ENCODE results near the gene STK17A.
"Not testable (repeated sequence)": the region's sequence is repeated elsewhere in the genome, so short reads cannot be mapped to it uniquely, and the experiment has no call there.

The STK17A gene

DNA sequence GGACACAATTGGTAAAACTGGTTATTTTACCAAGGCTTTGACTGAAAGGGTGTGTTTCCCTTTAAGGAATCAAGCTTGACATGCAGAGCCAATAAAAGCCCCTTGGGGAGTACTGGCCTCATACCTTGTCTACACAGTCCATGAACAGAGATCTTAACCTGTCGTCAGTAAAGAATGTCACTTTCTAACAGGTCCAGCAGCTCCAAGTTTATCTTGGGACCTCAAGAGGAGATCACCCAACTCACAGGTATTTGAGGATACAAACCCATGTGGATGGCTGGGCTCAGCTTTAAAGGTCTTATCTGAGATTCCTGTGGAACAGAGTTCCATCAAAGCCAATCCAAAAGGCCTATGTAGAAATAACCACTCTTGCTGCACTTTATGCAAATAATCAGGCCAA is 85.1 kb downstream of the STK17A start:
- DNase-seq (ENCODE audit: insufficient read length, low spot score) (no peak), FAIRE-seq (no peak)
- TF ChIP-seq, protein P1, sequence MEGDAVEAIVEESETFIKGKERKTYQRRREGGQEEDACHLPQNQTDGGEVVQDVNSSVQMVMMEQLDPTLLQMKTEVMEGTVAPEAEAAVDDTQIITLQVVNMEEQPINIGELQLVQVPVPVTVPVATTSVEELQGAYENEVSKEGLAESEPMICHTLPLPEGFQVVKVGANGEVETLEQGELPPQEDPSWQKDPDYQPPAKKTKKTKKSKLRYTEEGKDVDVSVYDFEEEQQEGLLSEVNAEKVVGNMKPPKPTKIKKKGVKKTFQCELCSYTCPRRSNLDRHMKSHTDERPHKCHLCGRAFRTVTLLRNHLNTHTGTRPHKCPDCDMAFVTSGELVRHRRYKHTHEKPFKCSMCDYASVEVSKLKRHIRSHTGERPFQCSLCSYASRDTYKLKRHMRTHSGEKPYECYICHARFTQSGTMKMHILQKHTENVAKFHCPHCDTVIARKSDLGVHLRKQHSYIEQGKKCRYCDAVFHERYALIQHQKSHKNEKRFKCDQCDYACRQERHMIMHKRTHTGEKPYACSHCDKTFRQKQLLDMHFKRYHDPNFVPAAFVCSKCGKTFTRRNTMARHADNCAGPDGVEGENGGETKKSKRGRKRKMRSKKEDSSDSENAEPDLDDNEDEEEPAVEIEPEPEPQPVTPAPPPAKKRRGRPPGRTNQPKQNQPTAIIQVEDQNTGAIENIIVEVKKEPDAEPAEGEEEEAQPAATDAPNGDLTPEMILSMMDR (IDR thresholded peaks at IDR 0.05; ENCODE audit: insufficient read depth, missing control alignments), result no peak

DNA sequence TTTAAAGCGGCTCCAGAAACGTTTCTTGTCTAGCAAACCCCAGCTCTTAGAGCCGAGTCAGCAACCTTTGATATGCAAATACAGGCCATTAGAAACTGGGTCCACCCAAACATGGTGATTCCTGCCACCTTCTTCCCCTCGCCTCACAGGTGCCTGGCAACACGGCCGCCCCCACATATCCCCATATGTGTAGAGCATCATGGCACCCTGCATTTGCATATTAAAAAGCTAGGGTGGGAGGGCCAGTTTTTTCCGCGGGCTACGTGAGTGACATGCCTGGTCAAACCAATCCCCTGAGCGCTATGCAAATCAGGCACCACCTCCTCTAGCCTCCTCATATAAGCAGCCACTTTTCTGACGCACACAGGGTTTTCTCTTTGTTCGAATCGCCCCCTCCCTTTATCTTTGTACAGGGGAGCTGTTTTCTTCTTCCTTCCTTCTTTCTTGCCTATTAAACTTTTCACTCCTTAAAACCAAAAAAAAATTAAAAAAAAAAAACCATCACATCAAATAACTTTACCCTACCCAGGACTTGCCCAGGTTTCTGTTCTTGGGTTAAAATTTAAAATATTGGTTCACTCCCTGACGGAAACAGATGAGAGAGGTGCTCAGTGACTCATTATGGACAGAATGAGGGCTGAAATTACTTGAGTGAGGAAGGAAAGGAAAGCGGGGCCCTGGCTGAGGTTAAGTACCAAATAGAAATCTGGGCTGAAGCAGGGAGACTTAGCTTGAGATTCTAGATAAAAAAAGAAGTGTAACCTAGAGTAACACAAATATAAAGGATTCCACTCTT is 86.6 kb downstream of the STK17A start:
- TF ChIP-seq, protein P1 (IDR thresholded peaks at IDR 0.05; ENCODE audit: insufficient read depth, missing control alignments), result no peak
- no peak for FAIRE-seq
- no peak for DNase-seq (ENCODE audit: insufficient read length, low spot score)

- TF ChIP-seq, protein P1 (IDR thresholded peaks at IDR 0.05; ENCODE audit: insufficient read depth, missing control alignments), result no peak
- DNase-seq (ENCODE audit: insufficient read length, low spot score) (no peak), FAIRE-seq (no peak)
These were observed 88.6 kb downstream of the STK17A start for GRCh38 chr7:43671521-43671920.

GRCh38 chr7:43673243-43673976 is 90.5 kb downstream of the STK17A start:
- not testable (repeated sequence) for DNase-seq (ENCODE audit: insufficient read length, low spot score); FAIRE-seq

- FAIRE-seq (no peak), DNase-seq (ENCODE audit: insufficient read length, low spot score) (no peak)
- TF ChIP-seq, protein P1 (IDR thresholded peaks at IDR 0.05; ENCODE audit: insufficient read depth, missing control alignments), result no peak
These were observed 91.9 kb downstream of the STK17A start for GRCh38 chr7:43674559-43675436.
